HUDEP-2 (cell line): ENCODE measurements around the gene CCN5.
"Not testable (repeated sequence)": the region's sequence is repeated elsewhere in the genome, so short reads cannot be mapped to it uniquely, and the experiment has no call there.

Experiments used
- DNase-seq, 76 experiments: peaks; one replicate each; lab custom pipeline; 2025; ENCODE audit not compliant: unreplicated experiment in 76 of 76; lab: John Stamatoyannopoulos, UW

CCN5 gene, protein sequence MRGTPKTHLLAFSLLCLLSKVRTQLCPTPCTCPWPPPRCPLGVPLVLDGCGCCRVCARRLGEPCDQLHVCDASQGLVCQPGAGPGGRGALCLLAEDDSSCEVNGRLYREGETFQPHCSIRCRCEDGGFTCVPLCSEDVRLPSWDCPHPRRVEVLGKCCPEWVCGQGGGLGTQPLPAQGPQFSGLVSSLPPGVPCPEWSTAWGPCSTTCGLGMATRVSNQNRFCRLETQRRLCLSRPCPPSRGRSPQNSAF

GRCh38 chr20:44714701-44715498, at the start of gene CCN5:
Gene CCN5, plus strand, starts transcription at chr20:44715369. Its CDS starts 22 bp downstream, at chr20:44715391.
- DNase-seq = peak in 75 of 76 experiments; percentile 18 to 90 (median 78)

GRCh38 chr20:44666066-44666465, 49.1 kb upstream of the CCN5 start:
- no peak for DNase-seq

- DNase-seq = not testable (repeated sequence)
Measured at GRCh38 chr20:44670851-44671250, 44.3 kb upstream of the CCN5 start.

DNA sequence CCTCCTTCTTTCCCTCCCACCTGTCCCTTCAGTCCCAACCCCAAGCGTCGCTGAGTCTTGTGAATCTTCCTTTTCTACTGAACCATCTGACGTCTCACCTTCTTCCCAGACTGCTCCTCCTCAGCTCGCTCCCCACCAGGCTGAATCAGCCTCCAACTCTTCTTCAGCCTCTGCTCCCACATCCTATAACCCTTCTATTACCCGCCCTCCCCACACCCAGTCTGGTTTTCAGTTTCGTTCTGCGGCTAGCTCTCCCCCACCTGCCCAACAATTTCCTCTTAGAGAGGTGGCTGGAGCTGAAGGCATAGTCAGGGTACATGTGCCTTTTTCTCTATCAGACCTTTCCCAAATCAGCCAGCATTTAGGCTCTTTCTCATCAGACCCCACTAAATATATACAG, 43.6 kb upstream of the CCN5 start:
- not testable (repeated sequence) for DNase-seq

DNA sequence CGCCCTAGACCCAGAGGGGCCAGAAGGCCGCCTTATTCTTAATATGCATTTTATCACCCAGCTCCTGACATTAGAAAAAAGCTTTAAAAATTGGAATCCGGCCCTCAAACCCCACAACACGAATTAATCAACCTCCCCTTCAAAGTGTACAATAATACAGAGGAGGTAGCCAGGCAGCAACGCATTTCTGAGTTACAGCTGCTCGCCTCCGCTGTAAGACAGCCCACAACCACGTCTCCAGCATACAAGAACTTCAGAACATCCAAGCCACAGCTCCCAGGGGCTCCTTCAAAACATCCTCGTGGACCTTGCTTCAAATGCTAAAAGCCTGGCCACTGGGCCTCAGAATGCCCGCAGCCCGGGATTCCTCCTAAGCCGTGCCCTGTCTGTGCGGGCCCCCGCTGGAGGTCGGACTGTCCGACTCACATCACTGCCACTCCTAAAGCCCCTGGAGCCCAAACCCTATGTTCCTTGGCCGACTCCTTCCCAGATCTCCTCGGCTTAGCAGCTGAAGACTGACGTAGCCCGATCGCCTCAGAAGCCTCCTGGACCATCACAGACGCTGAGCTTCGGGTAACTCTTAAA, 42.8 kb upstream of the CCN5 start:
- DNase-seq = not testable (repeated sequence)

DNA sequence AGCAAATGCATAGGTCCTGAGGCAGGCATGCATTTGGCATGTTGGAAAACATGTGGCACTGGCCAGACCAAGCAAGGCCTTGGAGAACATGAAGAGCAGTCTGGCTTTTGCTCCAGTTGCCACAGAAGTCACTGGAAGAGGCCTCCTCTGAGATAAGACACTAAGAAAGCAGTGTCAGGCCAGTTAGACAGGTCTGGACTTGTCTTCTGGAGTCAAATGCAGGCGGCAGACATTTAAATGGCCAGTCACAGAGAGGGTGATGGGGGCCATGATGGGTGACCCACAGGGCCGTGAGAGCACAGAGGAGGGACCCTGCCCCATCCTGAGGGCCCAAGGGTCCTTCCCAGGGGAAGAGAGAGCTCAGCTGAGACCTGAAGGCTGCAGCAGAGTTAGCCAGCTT, 36.9 kb upstream of the CCN5 start:
- DNase-seq = no peak

GRCh38 chr20:44678990-44679611, 36.1 kb upstream of the CCN5 start:
- peak in 1 of 76 experiments; percentile 11 for DNase-seq

DNA sequence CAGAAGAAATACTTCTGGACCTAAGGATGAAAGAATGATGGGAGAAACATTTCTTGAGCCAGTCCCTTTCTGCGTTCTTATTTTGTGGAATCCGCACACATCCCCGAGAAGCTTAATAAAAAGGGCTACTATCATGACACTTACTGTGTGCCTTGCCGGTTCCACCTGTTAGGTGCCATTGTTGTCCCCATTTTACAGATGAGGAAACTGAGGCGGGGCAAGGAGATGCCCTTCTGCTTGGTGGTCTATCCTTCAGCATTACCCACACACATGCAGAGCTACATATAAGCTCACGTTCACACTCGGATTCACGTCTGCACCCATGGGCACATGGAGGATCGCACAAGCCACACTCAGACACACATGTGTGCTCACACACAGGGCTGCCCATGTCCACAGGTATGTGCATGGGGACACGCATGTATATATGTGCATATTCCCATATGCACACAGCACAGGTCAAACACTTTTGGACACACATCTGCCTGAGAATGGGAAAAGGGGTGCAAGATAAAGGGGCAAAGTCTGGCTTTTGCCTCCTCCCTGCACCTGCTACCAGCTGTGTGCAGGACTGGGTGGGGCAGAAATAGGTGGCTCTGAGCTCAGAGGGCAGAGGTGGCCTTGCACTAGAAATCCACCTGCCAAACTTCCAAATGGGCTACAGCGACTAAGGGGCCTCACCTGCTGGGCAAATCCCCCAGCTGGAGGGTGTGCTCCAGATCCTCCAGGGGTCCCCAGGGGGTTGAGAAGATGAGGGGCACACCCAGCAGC, 33.2 kb upstream of the CCN5 start:
- DNase-seq = no peak

DNA sequence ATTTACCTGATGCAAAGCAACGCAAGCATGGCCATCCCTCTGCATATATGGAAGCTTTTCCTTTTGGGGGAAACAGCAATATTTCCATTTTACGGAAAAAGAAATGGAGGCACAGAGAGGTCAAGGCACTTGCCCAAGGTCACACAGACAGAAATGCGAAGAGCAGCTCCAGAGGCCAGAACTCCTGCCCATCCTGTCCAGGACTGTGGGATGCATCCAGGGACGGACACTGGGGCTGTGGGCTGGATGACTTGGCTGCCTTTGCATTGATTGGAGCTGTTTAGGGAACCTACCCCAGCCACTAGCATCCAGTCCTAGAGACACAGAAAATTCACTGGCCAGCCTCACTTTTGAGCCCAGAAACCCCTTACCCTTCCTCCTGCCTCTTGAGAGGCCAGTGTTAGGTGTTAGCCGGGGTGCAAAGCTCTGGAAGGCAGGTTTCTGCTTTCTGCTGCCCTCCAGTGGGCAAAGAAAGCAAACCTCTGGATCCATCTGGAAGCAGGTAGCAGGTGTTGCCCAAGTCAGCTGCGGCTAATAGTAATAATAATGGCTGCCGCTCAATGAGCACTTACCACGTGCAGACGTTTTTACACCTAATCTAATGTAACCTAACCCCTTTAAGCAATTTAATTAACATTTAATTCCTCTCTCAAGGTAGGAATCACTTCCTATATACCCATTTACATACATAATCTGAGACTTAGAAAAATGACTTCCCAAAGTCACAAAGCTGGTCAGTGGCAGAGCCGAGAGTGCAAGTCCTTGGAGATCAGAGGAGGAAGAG, 31.7 kb upstream of the CCN5 start:
- peak in 8 of 76 experiments; percentile 1 to 27 (median 10) for DNase-seq

DNA sequence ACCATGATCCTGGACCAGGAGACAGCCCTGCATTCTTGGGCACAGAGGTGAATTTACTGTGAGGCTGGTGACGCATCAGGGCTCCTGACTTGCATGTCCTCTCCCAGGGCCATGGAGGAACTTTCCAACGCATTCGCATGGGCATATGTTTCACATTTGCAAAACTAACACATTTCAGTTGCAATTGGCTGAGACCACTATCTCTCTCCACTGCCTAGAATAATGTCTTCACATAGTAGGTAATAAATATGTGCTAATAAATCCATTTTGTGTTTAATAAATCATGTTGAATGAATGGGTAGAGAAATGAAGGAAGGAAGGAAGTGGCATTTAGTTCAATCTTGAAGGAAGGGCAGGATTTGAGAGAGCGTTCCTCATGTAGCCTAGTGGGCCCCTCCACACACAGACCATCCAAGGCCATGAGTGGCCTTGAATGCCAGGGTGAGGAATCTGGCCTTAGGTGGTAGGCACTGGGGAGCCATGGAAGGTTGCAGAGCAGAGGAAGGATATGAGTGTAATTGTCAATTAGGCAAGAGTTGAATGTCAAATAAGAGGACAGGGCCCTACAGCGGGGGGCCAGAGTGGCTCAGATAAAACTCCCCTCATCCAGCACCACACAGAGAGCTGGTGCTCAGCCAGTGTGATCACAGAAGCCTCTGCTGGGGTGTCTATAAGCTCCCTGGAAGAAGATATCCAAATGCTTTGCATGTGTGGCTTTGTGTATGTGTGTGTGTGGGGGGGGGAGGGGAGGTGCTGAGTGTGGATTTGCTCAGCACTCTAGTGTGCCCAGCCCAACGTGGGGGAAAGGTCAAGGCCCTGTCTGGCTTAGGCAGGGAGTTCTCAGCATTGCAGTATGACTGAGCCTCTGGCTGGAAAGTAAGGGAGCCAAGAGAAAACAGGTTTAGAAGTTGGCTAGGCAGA, 30.9 kb upstream of the CCN5 start:
- DNase-seq = no peak

DNA sequence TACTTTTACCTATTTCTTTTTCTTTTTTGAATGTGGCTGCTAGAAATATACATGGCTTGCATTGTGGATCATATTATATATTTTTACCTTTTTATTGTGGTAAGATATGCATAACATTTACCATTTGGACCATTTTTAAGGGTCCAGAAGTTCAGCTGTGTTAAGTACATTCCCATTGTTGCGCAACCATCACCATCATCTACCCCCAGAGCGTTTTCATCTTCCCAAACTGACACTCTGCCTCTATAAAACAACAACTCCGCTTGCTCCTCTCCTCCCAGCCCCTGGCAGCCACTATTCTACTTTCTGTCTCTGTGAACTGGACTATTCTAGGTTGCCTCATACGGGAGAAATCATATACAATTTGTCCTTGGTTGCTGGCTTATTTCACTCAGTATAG, 28.2 kb upstream of the CCN5 start:
- no peak for DNase-seq

DNA sequence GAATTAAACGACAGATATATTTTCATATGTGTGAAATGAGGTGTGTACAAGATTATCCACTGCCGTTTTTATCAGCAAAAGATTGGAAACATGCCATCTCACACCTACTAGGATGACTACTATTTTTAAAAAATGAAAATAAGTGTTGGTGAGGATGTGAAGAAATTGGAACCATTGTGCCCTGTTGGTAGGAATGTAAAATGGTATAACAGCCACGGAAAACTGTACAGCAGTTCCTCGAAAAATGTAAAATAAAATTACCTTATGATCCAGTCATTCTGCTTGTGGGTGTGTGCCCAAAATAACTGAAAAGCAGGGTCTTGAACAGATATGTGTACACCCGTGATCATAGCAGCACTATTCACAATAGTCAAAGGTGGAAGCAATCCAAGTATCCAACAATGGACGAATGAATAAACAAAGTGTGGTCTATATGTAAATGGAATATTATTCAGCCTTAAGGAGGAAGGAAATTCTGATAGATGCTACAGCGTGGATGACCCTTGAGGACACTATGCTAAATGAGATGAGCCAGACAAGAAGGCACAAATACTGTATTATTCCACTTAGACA, 27.0 kb upstream of the CCN5 start:
- no peak for DNase-seq

DNA sequence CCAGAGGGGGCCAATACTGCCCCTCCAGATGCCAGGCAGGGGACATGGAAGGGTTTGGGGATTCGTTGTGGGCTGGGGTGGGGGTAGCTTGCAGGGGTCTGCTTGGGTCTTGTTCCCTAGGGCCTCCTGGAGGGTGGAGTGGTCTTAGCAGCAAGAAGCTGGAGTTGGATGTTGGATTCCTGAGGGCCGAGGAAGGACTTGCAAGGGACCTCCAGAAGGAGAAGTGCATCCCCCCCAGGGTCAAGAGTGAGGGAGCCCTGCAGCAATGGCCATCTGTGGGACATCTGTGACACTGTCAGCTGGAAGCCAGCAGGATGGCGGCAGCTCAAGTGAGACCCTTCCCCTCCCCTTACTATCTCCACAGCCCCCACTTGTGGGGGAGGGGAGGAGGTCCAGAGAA, 25.4 kb upstream of the CCN5 start:
- no peak for DNase-seq

GRCh38 chr20:44690781-44691423, 24.3 kb upstream of the CCN5 start:
- no peak for DNase-seq

DNA sequence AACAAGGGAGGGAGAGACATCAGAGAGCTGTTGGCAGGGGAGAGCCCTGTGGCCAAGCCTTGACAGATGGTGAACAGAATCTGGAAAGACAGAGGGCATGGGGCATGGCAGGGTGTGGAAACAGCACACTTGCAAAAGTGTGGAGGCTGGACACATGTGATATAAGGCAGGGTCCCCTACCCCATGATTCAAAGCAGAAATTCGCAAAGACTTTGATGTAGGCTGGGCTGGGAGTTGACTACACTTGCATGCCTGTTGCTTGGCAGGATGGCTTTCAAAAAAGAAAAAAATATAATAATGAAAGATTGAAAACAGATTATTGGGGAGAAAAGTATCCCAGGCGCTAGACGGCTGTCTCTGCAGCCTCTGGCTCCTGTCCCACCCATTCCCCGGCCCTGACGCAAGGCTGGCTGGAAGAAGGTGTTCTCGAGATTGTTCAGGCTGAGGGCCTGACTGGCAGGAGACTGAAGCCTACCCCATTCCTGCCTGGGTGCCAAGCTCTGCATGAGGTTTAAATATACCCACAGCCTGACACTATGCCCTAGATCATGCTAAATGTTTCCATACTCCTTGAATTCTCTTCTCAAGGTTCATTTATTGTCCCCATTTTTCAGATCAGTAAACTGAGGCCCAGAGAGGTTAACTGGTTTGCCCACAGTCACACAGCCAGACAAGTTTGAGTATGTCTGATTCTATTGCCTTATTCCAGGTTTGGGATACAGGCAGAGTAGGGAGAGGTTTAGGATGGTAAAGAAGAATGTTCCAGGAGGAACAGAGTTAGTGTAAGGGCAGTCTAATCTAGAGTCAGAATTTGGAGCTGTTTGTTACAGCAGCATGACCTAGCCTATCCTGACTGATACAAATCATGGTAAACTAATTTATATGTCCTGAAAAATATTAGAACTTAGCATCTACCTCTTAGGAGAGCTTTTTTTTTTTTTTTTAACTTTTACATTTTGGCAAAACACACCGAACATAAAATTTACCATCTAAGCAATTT, 23.4 kb upstream of the CCN5 start:
- no peak for DNase-seq

- DNase-seq = no peak
Measured at GRCh38 chr20:44692932-44693480, 22.2 kb upstream of the CCN5 start.
